DMS79 (cell line): ENCODE results near the gene PAF1.
"Not testable (repeated sequence)": the region's sequence is repeated elsewhere in the genome, so short reads cannot be mapped to it uniquely, and the experiment has no call there.

Experiments used
- DNase-seq: peaks from one replicate; lab custom pipeline; 2025; lab: John Stamatoyannopoulos, UW

PAF1 gene

DNA sequence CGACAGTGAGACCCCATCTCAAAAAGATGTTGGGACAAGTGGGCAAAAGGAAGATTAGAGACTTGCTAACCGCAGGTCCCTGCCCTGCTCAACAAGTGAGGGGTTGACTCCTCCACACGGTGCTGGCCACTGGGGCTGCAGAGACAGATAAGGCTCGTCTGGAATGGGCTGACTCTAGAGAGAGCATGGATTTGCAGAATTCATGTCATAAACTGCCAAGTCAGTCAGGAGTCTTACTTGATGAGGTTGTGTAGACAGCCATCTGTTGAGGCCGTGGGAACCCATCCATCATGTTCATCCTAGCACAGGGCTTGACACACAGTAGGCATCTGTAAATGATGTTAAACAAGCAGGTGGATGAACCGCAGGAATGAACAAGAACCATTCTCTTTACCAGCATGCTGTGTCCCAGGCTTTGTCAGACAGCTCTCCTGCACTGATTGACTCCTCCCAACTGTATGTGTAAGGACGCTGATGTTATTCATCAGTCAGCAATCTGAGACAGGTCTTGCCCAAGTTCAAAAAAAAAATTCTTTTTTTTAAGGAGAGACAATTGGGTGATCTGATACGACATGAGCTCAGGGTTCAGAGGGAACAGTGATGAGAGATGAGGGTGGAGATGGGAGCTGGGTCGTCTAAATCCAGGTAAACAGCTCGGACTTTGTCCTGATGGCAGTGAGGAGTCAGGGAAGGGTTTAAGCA, 8.8 kb downstream of the PAF1 start:
- no peak for DNase-seq

GRCh38 chr19:39380521-39381502, 10.1 kb downstream of the PAF1 start:
- no peak for DNase-seq

GRCh38 chr19:39379865-39380396, 11.0 kb downstream of the PAF1 start:
- DNase-seq, result no peak

GRCh38 chr19:39379366-39379765, 11.5 kb downstream of the PAF1 start:
- not testable (repeated sequence) for DNase-seq

DNA sequence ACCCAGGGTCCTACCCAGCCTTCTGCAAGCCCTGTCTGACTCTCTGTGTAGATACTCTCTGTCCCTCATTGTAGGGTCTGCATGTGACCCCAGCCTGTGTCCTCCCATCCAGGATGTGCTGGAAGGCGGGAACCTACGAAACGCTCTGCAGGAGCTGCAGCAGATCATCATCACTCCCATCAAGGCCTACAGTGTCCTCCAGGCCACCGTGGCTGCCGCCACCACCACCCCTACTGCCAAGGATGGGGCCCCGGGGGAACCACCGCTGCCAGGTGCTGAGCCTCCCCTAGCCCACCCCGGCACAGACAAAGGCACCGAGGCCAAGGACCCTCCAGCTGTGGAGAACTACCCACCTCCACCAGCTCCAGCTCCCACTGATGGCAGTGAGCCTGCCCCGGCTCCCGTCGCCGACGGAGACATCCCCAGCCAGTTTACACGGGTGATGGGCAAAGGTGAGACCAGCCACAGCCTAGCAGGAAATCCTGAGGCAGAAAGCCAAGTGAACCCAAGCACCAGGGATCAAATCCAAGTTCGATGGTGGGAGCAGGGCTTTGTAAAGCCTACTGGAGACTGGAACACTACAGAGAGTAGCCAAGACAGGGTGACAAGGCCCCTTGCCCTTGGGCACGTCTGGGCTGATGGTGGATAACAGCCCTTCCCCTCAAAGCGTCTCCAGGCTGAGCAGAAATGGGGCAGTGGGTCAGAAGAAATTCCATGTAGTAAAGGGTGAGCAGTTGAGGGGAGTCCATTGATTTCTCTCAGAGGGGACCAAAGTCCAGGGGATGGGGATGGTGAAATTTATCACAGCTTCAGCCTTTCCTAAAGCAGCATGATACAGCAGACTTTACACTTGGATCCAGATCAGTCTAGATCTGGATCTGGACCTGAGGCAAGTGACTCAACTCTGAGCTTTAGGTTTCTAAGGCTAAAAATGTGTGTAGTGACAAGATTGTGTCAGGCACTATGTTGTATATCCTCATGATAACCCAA, 13.2 kb downstream of the PAF1 start:
- DNase-seq, result no peak

GRCh38 chr19:39375929-39376328, 15.0 kb downstream of the PAF1 start:
- DNase-seq, result no peak

- DNase-seq, result no peak
Measured at GRCh38 chr19:39372941-39373340, 18.0 kb downstream of the PAF1 start.

GRCh38 chr19:39372047-39372802, 18.7 kb downstream of the PAF1 start:
- DNase-seq, result no peak

DNA sequence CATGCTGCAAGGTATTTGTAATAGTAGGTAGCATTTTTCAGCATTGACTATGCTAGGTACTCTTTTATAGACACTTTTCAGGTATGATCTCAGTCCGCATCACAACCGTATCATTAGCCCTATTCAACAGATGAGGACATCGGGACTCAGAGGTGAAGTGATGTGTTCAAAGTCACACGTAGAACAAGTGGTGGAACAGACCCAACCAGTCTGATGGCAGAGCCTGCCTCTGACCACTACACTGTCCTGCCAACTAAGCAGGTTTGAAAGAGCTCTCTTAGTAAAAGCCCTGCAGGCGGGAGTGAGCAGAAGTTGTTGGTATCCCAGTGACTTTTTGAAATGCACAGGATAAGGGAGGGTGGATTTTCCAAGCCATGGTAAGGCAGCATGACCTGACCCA, 20.2 kb downstream of the PAF1 start:
- no peak for DNase-seq

DNA sequence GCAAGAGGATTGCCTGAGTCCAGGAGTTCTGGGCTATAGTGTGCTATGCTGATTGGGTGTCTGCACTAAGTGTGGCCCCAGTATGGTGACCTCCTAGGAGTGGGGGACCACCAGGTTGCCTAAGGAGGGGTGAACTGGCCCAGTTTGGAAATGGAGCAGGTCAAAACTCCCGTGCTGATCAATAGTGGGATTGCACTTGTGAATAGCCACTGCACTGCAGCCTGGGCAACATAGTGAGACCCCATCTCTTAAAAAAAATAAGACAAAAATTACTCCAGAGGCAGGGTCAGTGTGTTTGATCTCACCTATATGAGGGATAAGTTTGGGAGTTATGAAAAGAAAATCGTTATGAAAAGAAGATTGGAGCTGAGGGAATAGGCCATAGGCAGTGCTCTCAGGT, 21.7 kb downstream of the PAF1 start:
- DNase-seq, result no peak

- DNase-seq, result no peak
Measured at GRCh38 chr19:39365531-39365930, 25.4 kb downstream of the PAF1 start.

DNA sequence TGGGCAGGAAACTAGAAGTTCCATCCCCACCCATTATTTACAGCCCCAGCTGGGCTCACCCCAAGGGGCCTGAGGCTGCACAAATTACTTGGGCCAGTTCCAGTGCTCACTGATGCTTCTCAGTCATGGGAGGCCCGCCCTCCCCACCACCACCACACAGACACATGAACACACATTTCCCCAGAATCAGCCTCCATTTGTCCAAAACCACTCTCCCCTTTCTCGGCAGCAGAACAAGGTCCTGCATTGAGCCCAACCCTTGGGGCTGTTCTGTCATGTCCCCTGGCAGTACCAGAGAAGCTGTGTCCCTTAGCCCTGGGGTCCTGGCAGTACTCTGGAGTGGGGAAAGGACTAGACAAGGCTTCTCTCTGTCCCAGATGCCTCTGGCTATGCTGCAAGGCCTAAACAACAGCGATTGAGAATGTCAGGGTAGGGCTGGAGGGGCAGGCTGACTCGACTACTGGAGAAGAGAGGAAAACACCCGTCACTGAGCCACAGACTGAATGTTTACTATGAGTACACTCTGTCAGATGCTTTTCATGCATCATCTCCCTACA, 26.9 kb downstream of the PAF1 start:
- DNase-seq, result no peak

GRCh38 chr19:39362682-39363657, 27.9 kb downstream of the PAF1 start:
- no peak for DNase-seq

- DNase-seq, result no peak
Measured at GRCh38 chr19:39360599-39360998, 30.3 kb downstream of the PAF1 start.

DNA sequence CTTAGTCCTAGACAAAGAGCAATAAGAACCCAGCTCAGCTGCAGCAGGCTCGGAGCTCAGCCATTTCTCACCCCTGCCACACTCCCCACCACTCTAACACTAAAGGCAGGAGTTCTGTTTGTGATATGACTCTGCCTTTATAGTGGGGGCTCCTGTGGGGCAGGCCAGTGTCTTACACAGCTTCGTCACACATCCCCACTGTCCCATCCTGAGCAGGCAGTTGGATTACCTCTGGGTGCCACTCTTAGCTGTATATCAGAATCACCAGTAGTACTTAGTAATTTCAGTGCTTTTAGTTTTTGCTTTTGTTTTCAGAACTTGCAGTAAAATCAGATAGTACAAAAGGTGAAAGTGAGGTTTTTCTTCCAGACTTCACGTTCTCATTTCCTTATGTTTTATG, 31.9 kb downstream of the PAF1 start:
- DNase-seq, result no peak

DNA sequence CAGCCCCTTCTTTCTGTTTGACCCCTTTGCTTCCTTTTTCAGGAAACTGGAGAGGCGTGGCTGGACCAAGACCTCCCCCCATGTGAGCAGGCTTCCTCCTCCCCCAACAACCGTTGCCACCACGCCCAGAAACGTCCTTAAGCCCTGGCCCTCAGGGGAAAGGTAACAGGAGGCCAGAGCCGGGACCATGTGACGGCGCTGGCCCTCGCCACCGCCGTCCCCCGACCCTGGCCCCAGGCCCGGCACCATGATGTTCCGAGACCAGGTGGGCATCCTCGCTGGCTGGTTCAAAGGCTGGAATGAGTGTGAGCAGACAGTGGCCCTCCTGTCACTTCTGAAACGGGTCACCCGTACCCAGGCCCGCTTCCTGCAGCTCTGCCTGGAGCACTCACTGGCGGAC, 34.3 kb downstream of the PAF1 start:
- DNase-seq, result no peak

DNA sequence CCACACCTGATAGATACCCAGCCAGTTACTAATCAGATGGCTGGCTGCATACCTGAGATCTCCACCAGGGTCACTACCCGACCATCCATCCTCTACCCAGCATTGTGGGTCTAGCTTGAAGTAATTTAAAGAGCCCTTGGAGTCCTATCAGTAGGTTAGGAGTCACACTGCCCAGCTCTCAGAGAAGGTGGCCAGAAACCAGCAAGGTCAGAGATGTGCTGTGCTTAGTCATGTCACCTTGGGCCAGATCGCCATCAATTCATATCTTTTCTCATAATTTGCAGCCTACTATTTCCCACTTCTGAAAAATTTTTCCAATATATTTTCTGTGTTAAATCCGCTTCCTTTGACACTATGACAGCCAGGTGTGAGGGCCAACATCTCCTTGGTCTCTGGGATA, 34.8 kb downstream of the PAF1 start:
- DNase-seq, result no peak

DNA sequence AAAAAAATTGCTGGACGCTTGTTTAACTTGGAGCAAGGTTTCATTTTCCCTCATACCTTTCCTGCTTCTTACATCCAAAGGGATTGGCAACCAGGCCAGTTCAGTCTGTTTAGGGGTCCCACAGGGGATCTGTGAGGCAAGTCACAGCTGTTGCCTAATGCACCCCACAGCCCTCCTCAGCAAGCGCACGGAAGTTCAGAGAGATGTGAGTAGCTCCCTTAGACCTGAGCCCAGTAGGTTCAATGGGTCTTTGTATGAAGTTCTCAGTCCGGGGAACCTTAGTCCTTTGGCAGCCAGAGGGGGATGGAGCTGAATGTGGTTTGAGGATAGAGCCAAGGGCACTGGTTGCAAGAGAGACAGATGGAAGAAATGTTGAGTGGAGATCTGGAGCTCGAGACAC, 35.7 kb downstream of the PAF1 start:
- no peak for DNase-seq
